H1 (cell line): Measurements from ENCODE around the gene CAMKK2. TPM values are rescaled to one million over a fixed set of nuclear protein-coding genes. Genes with fewer than 3 reads are reported as not detected.

Source experiments
- CTCF ChIA-PET: fragments of 300-600 bp; sonication (Branson Sonifier 250); formaldehyde crosslinking; loops from one replicate; lab custom pipeline; 2021; ENCODE audit not compliant: partially characterized antibody; lab: Charles Lee
- POLR2A ChIA-PET: fragments of 300-600 bp; sonication (Branson Sonifier 250); formaldehyde crosslinking; loops from one replicate; lab custom pipeline; 2021; ENCODE audit warnings: inconsistent platforms; ENCODE audit not compliant: partially characterized antibody; lab: Charles Lee
- DNase-seq, 2 experiments: peaks; one replicate each; pipeline versions ENCODE4 v3.0.0 to v3.0.0-alpha.2; 2010 to 2022; ENCODE audit warnings: low spot score in 2 of 2, low read depth in 1 of 2, mixed read lengths in 1 of 2
- FAIRE-seq: peaks from 2 replicates; lab custom pipeline; 2011; peaks lifted over from hg19 to GRCh38; lab: Jason Lieb, UNC
- H2AFZ ChIP-seq: 2 replicates; pipeline ENCODE4 v1.8.1; 2012; ENCODE audit warnings: low read length, inconsistent platforms
- H2AK5ac ChIP-seq: 2 replicates; pipeline ENCODE4 v1.6.1; 2013; ENCODE audit warnings: low read depth, low read length
- H2BK120ac ChIP-seq: replicated peaks from 2 replicates; pipeline ENCODE3; 2013; ENCODE audit warnings: low read depth, low read length, inconsistent platforms
- H2BK12ac ChIP-seq: 2 replicates; pipeline ENCODE4 v1.6.1; 2013; ENCODE audit warnings: low read depth, low read length
- H2BK15ac ChIP-seq: 2 replicates; pipeline ENCODE4 v1.6.1; 2013; ENCODE audit warnings: low read length
- H2BK20ac ChIP-seq: 2 replicates; pipeline ENCODE4 v1.6.1; 2013; ENCODE audit warnings: low read length
- H2BK5ac ChIP-seq: 2 replicates; pipeline ENCODE4 v1.6.1; 2013; ENCODE audit warnings: low read depth, low read length
- H3K14ac ChIP-seq: 2 replicates; pipeline ENCODE4 v1.6.1; 2013; ENCODE audit warnings: inconsistent platforms; ENCODE audit not compliant: insufficient read length
- H3K18ac ChIP-seq: 2 replicates; pipeline ENCODE4 v1.6.1; 2013; ENCODE audit warnings: low read length; ENCODE audit errors: extremely low read depth
- H3K23ac ChIP-seq: 2 replicates; pipeline ENCODE4 v1.6.1; 2013; ENCODE audit warnings: inconsistent platforms; ENCODE audit not compliant: insufficient read length
- H3K23me2 ChIP-seq: 2 replicates; pipeline ENCODE4 v1.6.1; 2013; ENCODE audit warnings: low read depth, low read length
- H3K27ac ChIP-seq: 2 replicates; pipeline ENCODE4 v1.6.1; 2011; ENCODE audit warnings: low read depth, low read length, inconsistent platforms
- H3K27me3 ChIP-seq, 4 experiments: replicated peaks in 1 of 4; 1 replicate in 1 of 4; 2 replicates in 3 of 4; pipeline versions ENCODE4 v1.6.1 to v1.8.1; 2011 to 2013; ENCODE audit warnings: low read length in 3 of 4, mild to moderate bottlenecking in 3 of 4, inconsistent platforms in 2 of 4, mixed read lengths in 2 of 4, moderate library complexity in 1 of 4; ENCODE audit not compliant: control insufficient read depth in 3 of 4, insufficient read depth in 3 of 4; ENCODE audit errors: extremely low read depth in 1 of 4
- H3K36me3 ChIP-seq, 4 experiments: 2 replicates each; pipeline versions ENCODE4 v1.6.1 to v1.8.1; 2011 to 2013; ENCODE audit warnings: mild to moderate bottlenecking in 4 of 4, low read length in 3 of 4, moderate library complexity in 2 of 4, control low read depth in 1 of 4, inconsistent platforms in 1 of 4; ENCODE audit not compliant: insufficient read depth in 4 of 4, control insufficient read depth in 2 of 4
- H3K4ac ChIP-seq: replicated peaks from 2 replicates; pipeline ENCODE3; 2013; ENCODE audit warnings: low read length, low read depth, mixed read lengths, inconsistent platforms; ENCODE audit not compliant: insufficient read length
- H3K4me1 ChIP-seq, 4 experiments: replicated peaks in 1 of 4; 1 replicate in 1 of 4; 2 replicates in 3 of 4; pipeline versions ENCODE4 v1.6.1 to v1.8.1; 2011 to 2013; ENCODE audit warnings: low read length in 3 of 4, inconsistent platforms in 2 of 4, mixed read lengths in 1 of 4; ENCODE audit not compliant: insufficient read depth in 4 of 4, control insufficient read depth in 3 of 4
- H3K4me2 ChIP-seq, 2 experiments: 2 replicates each; pipeline versions ENCODE4 v1.6.1 to v1.8.1; 2011 to 2013; ENCODE audit warnings: low read depth in 2 of 2, low read length in 2 of 2, control low read depth in 1 of 2, inconsistent platforms in 1 of 2, mild to moderate bottlenecking in 1 of 2; ENCODE audit not compliant: insufficient read depth in 1 of 2
- H3K4me3 ChIP-seq, 4 experiments: fragments of 200-600, 300-600 bp in 1 of 4; sonication (generic), shearing (Covaris generic), sonication (Bioruptor Twin) in 1 of 4; 2 replicates each; pipeline versions ENCODE4 v1.5.1 to v1.8.1; 2011 to 2016; ENCODE audit warnings: low read length in 4 of 4, low read depth in 3 of 4, control low read depth in 2 of 4, inconsistent platforms in 2 of 4, mild to moderate bottlenecking in 2 of 4, mixed read lengths in 1 of 4, moderate library complexity in 1 of 4; ENCODE audit not compliant: insufficient read depth in 2 of 4; ENCODE audit errors: extremely low read depth in 1 of 4
- H3K56ac ChIP-seq: replicated peaks from 2 replicates; pipeline ENCODE3; 2013; ENCODE audit warnings: low read depth, mild to moderate bottlenecking, mixed read lengths, low read length, inconsistent platforms; ENCODE audit not compliant: insufficient read length
- H3K79me1 ChIP-seq: 2 replicates; pipeline ENCODE4 v1.6.1; 2013; ENCODE audit warnings: low read depth, low read length, control low read depth
- H3K79me2 ChIP-seq, 2 experiments: 2 replicates each; pipeline versions ENCODE4 v1.6.1 to v1.8.1; 2012 to 2013; ENCODE audit warnings: low read length in 2 of 2, mild to moderate bottlenecking in 2 of 2, inconsistent platforms in 1 of 2; ENCODE audit not compliant: insufficient read depth in 2 of 2, control insufficient read depth in 1 of 2
- H3K9ac ChIP-seq, 4 experiments: replicated peaks in 1 of 4; 1 replicate in 1 of 4; 2 replicates in 3 of 4; pipeline versions ENCODE4 v1.6.1 to v1.8.1; 2011 to 2013; ENCODE audit warnings: low read depth in 3 of 4, low read length in 3 of 4, control low read depth in 2 of 4, mild to moderate bottlenecking in 2 of 4, moderate library complexity in 2 of 4, inconsistent platforms in 1 of 4; ENCODE audit errors: extremely low read depth in 1 of 4
- H3K9me3 ChIP-seq, 2 experiments: 2 replicates each; pipeline versions ENCODE4 v1.6.1 to v1.8.1; 2012 to 2013; ENCODE audit warnings: mild to moderate bottlenecking in 2 of 2, moderate library complexity in 2 of 2, control low read depth in 1 of 2, inconsistent platforms in 1 of 2, low read depth in 1 of 2, low read length in 1 of 2, mixed read lengths in 1 of 2; ENCODE audit not compliant: insufficient read depth in 2 of 2
- H4K20me1 ChIP-seq, 2 experiments: replicated peaks in 1 of 2; 2 replicates each; pipeline versions ENCODE3 to v1.8.1; 2011 to 2013; ENCODE audit warnings: inconsistent platforms in 2 of 2, low read length in 2 of 2, mild to moderate bottlenecking in 1 of 2; ENCODE audit not compliant: insufficient read depth in 2 of 2, control insufficient read depth in 1 of 2
- H4K5ac ChIP-seq: 2 replicates; pipeline ENCODE4 v1.6.1; 2013; ENCODE audit warnings: low read length, low read depth, mixed read lengths, inconsistent platforms; ENCODE audit not compliant: insufficient read length
- H4K8ac ChIP-seq: 2 replicates; pipeline ENCODE4 v1.8.0; 2013; ENCODE audit warnings: mild to moderate bottlenecking, moderate library complexity, low read length, inconsistent platforms; ENCODE audit not compliant: insufficient read depth; ENCODE audit errors: extremely low read depth
- H4K91ac ChIP-seq: replicated peaks from 2 replicates; pipeline ENCODE3; 2013; ENCODE audit warnings: low read length, mixed read lengths, inconsistent platforms; ENCODE audit not compliant: insufficient read length
- HDAC6 ChIP-seq: IDR thresholded peaks from one replicate; pipeline ENCODE4 v1.7.1; 2012; ENCODE audit warnings: low read depth, mild to moderate bottlenecking, inconsistent platforms, low read length, moderate library complexity
- KDM4A ChIP-seq: IDR thresholded peaks from one replicate; pipeline ENCODE4 v1.7.1; 2012; ENCODE audit warnings: low read depth, mild to moderate bottlenecking, moderate library complexity, low read length, inconsistent platforms; ENCODE audit not compliant: severe bottlenecking
- POLR2AphosphoS5 ChIP-seq: IDR thresholded peaks from 2 replicates; pipeline ENCODE4 v1.6.1; 2011; ENCODE audit warnings: low read depth, low read length
- TCF12 ChIP-seq: IDR thresholded peaks from 2 replicates; pipeline ENCODE4 v1.6.1; 2011; ENCODE audit warnings: low read depth, mild to moderate bottlenecking, low read length
- WGBS, 2 experiments: shearing (Covaris generic) in 1 of 2; methylation state at CpG; one replicate each; pipeline versions ENCODE4 v1.1.6 to v1.1.7; 2013 to 2015; ENCODE audit warnings: low lambda C conversion rate in 2 of 2, mixed read lengths in 2 of 2, inconsistent platforms in 1 of 2, low coverage in 1 of 2, missing lambda C conversion rate in 1 of 2; ENCODE audit not compliant: insufficient replicate concordance in 2 of 2, insufficient coverage in 1 of 2, insufficient read length in 1 of 2; ENCODE audit errors: extremely low coverage in 1 of 2, missing lambda C conversion rate in 1 of 2; 5-methylcytosine and 5-hydroxymethylcytosine counted together
- polyA plus RNA-seq, 7 experiments: library from polyadenylated mRNA; depleted of rRNA in 3 of 7; stranded (reverse) in 5 of 7; unstranded in 2 of 7; fragments of >200 nt in 5 of 7; fragments of 200-250 nt in 2 of 7; gene quantifications; 1 replicate in 5 of 7; 2 replicates in 1 of 7; 4 replicates in 1 of 7; pipeline versions ENCODE4 v1.2.1 to v1.2.3, GENCODE V29; 2011 to 2013; ENCODE audit warnings: missing spikeins in 2 of 7, mixed read lengths in 2 of 7
- total RNA-seq: library from RNA; stranded (reverse); fragmentation: NEBNext Ultra II Directional; extraction: Animal tissue kit (Norgen Biotek cat#: 25700); gene quantifications from 2 replicates; pipeline ENCODE4 v1.2.1, GENCODE V29; 2021

The CAMKK2 gene
- total and polyA plus RNA-seq, 2 of the 8 experiments (the other 6 are each of a cell fraction or from before 2014, with no cell fraction given): 29.6 to 30.6 TPM

- TF ChIP-seq HDAC6 (no peak), POLR2AphosphoS5 (no peak; the same call in 1 of the 2 replicates), TCF12 (no peak), KDM4A (no peak)
- Histone ChIP-seq H2BK120ac (no peak overlapping the region), H2BK15ac (no peak overlapping the region), H3K23me2 (no peaks in the 10 kb centered on the region; the same call in 1 of the 2 replicates), H2BK12ac (no peak overlapping the region), H3K36me3 (peaks cover 0 to 18% (median 4%) of the 10 kb centered on the region in 4 experiments; a peak in 3 of 8 replicates), H2BK5ac (no peak overlapping the region), H3K4me2 (no peak overlapping the region), H4K5ac (no peak overlapping the region), H2BK20ac (no peak overlapping the region), H3K4ac (no peak overlapping the region), H3K79me2 (no peaks in the 10 kb centered on the region), H3K18ac (no peak overlapping the region), H2AK5ac (no peak overlapping the region), H3K9me3 (no peaks in the 10 kb centered on the region), H3K4me3 (no peak overlapping the region), H2AFZ (no peak overlapping the region), H3K79me1 (no peaks in the 10 kb centered on the region), H4K20me1 (peaks cover 0 to 2% of the 10 kb centered on the region in 2 experiments), H3K14ac (no peak overlapping the region), H3K27me3 (no peaks in the 10 kb centered on the region), H3K9ac (no peak overlapping the region; a peak in 1 of 7 replicates), H3K23ac (no peak overlapping the region), H3K56ac (no peak overlapping the region), H3K4me1 (peaks cover 0 to 13% (median 7%) of the 10 kb centered on the region in 4 experiments; a peak in 6 of 7 replicates), H4K91ac (no peak overlapping the region), H3K27ac (no peak overlapping the region), H4K8ac (no peak overlapping the region; the same call in 1 of the 2 replicates)
- ChIA-PET CTCF (interaction anchor here (0.9 kb wide), 1 partner anchor 41 kb away, joined by 3 read pairs; no protein-coding TSS in a partner anchor), POLR2A (no interaction called here)
- 91% methylated on average over 14 of the region's 17 CpGs; no CpG with 5 or more reads in 1 of the 2 experiments for WGBS, 2 experiments
- FAIRE-seq (no peak), DNase-seq (no peak)
These were observed 55.1 kb downstream of the CAMKK2 start for GRCh38 chr12:121241156-121241970.
